H9 (cell line): ENCODE measurements around the gene GRK3. TPM values are rescaled to one million over a fixed set of nuclear protein-coding genes. Genes with fewer than 3 reads are reported as not detected.

Source experiments
- DNase-seq: peaks from one replicate; pipeline ENCODE4 v3.0.0-alpha.2; 2017
- H2AFZ ChIP-seq: one replicate; pipeline ENCODE4 v1.6.1; 2013; ENCODE audit warnings: mild to moderate bottlenecking, low read length, control low read depth, moderate library complexity
- H2AK5ac ChIP-seq: 2 replicates; pipeline ENCODE4 v1.6.1; 2013; ENCODE audit warnings: low read length, control low read depth, mixed read lengths; ENCODE audit not compliant: insufficient read length
- H2BK120ac ChIP-seq: one replicate; pipeline ENCODE4 v1.6.1; 2013; ENCODE audit warnings: low read depth, mild to moderate bottlenecking, low read length, control low read depth, inconsistent platforms; ENCODE audit not compliant: poor library complexity, severe bottlenecking
- H2BK12ac ChIP-seq: 2 replicates; pipeline ENCODE4 v1.6.1; 2013; ENCODE audit warnings: low read length, control low read depth, mixed read lengths, low read depth; ENCODE audit not compliant: insufficient read length
- H2BK15ac ChIP-seq: 2 replicates; pipeline ENCODE4 v1.6.1; 2013; ENCODE audit warnings: low read depth, low read length, control low read depth
- H2BK20ac ChIP-seq: one replicate; pipeline ENCODE4 v1.6.1; 2013; ENCODE audit warnings: low read depth, mild to moderate bottlenecking, low read length, control low read depth, inconsistent platforms; ENCODE audit not compliant: poor library complexity, severe bottlenecking
- H2BK5ac ChIP-seq: 2 replicates; pipeline ENCODE4 v1.6.1; 2013; ENCODE audit warnings: low read length, control low read depth, mixed read lengths; ENCODE audit not compliant: insufficient read length
- H3K14ac ChIP-seq: 2 replicates; pipeline ENCODE4 v1.6.1; 2013; ENCODE audit warnings: low read length, control low read depth; ENCODE audit not compliant: insufficient read depth
- H3K18ac ChIP-seq: 2 replicates; pipeline ENCODE4 v1.6.1; 2013; ENCODE audit warnings: low read depth, mild to moderate bottlenecking, mixed read lengths, low read length, control low read depth; ENCODE audit not compliant: insufficient read length
- H3K23ac ChIP-seq: 2 replicates; pipeline ENCODE4 v1.6.1; 2013; ENCODE audit warnings: low read length, control low read depth, mixed read lengths, low read depth; ENCODE audit not compliant: insufficient read length
- H3K23me2 ChIP-seq: 2 replicates; pipeline ENCODE4 v1.6.1; 2013; ENCODE audit warnings: low read depth, mild to moderate bottlenecking, mixed read lengths, low read length, control low read depth; ENCODE audit not compliant: insufficient read length, poor library complexity, severe bottlenecking
- H3K27ac ChIP-seq: 2 replicates; pipeline ENCODE4 v1.5.1; 2013; ENCODE audit warnings: low read length, control low read depth, mixed read lengths, low read depth; ENCODE audit not compliant: insufficient read length
- H3K27me3 ChIP-seq: 2 replicates; pipeline ENCODE4 v1.6.1; 2013; ENCODE audit warnings: low read length, control low read depth, inconsistent platforms; ENCODE audit not compliant: insufficient read depth
- H3K4ac ChIP-seq: 2 replicates; pipeline ENCODE4 v1.6.1; 2013; ENCODE audit warnings: low read depth, mild to moderate bottlenecking, control low read depth, inconsistent platforms, low read length, moderate library complexity
- H3K4me1 ChIP-seq: 2 replicates; pipeline ENCODE4 v1.6.1; 2013; ENCODE audit warnings: low read length, control low read depth, inconsistent platforms; ENCODE audit not compliant: insufficient read depth
- H3K4me2 ChIP-seq: 2 replicates; pipeline ENCODE4 v1.6.1; 2013; ENCODE audit warnings: low read length, control low read depth, mixed read lengths; ENCODE audit not compliant: insufficient read length, insufficient read depth
- H3K56ac ChIP-seq: 2 replicates; pipeline ENCODE4 v1.6.1; 2013; ENCODE audit warnings: low read depth, mild to moderate bottlenecking, mixed read lengths, low read length, control low read depth; ENCODE audit not compliant: insufficient read length
- H3K79me1 ChIP-seq: 2 replicates; pipeline ENCODE4 v1.6.1; 2013; ENCODE audit warnings: low read depth, mild to moderate bottlenecking, moderate library complexity, low read length, control low read depth, inconsistent platforms; ENCODE audit not compliant: insufficient read depth, poor library complexity, severe bottlenecking
- H3K79me2 ChIP-seq: 2 replicates; pipeline ENCODE4 v1.6.1; 2013; ENCODE audit warnings: low read length, control low read depth, inconsistent platforms; ENCODE audit not compliant: insufficient read depth
- H3K9ac ChIP-seq: 2 replicates; pipeline ENCODE4 v1.6.1; 2013; ENCODE audit warnings: low read length, control low read depth, mixed read lengths; ENCODE audit not compliant: insufficient read length; ENCODE audit errors: extremely low read depth
- H3K9me3 ChIP-seq: one replicate; pipeline ENCODE4 v1.6.1; 2013; ENCODE audit warnings: low read depth, low read length, inconsistent platforms; ENCODE audit not compliant: control insufficient read depth
- H3T11ph ChIP-seq: one replicate; pipeline ENCODE4 v1.6.1; 2013; ENCODE audit warnings: mild to moderate bottlenecking, low read length, control low read depth, inconsistent platforms
- H4K20me1 ChIP-seq: one replicate; pipeline ENCODE4 v1.6.1; 2013; ENCODE audit not compliant: control insufficient read depth, insufficient read length, insufficient read depth
- H4K5ac ChIP-seq: 2 replicates; pipeline ENCODE4 v1.6.1; 2013; ENCODE audit warnings: low read depth, mild to moderate bottlenecking, mixed read lengths, low read length, control low read depth; ENCODE audit not compliant: insufficient read length
- H4K8ac ChIP-seq: replicated peaks from 2 replicates; pipeline ENCODE4 v1.6.1; 2013; ENCODE audit warnings: low read length, control low read depth, mixed read lengths, low read depth; ENCODE audit not compliant: insufficient read length
- H4K91ac ChIP-seq: 2 replicates; pipeline ENCODE4 v1.6.1; 2013; ENCODE audit warnings: low read depth, mild to moderate bottlenecking, moderate library complexity, mixed read lengths, low read length, control low read depth; ENCODE audit not compliant: insufficient read length
- H3K27ac Mint-ChIP-seq, 3 experiments: 2 replicates in 2 of 3; 3 replicates in 1 of 3; pipeline ENCODE4 v1.8.0; 2020 to 2021; ENCODE audit warnings: mixed read lengths in 3 of 3, mild to moderate bottlenecking in 1 of 3, moderate library complexity in 1 of 3
- H3K27me3 Mint-ChIP-seq: 2 replicates; pipeline ENCODE4 v1.8.0; 2021; ENCODE audit warnings: low read depth, mild to moderate bottlenecking, moderate library complexity, mixed read lengths
- H3K36me3 Mint-ChIP-seq, 3 experiments: 2 replicates in 2 of 3; 3 replicates in 1 of 3; pipeline ENCODE4 v1.8.0; 2020 to 2021; ENCODE audit warnings: low read depth in 3 of 3, mixed read lengths in 3 of 3; ENCODE audit not compliant: insufficient read depth in 1 of 3
- H3K4me1 Mint-ChIP-seq, 2 experiments: 2 replicates each; pipeline ENCODE4 v1.8.0; 2020; ENCODE audit warnings: mixed read lengths in 2 of 2
- H3K4me3 Mint-ChIP-seq, 2 experiments: 2 replicates in 1 of 2; 3 replicates in 1 of 2; pipeline ENCODE4 v1.8.0; 2020 to 2021; ENCODE audit warnings: mild to moderate bottlenecking in 2 of 2, mixed read lengths in 2 of 2, moderate library complexity in 1 of 2
- H3K9me3 Mint-ChIP-seq, 2 experiments: 2 replicates in 1 of 2; 3 replicates in 1 of 2; pipeline ENCODE4 v1.8.0; 2020; ENCODE audit warnings: mild to moderate bottlenecking in 2 of 2, mixed read lengths in 2 of 2, moderate library complexity in 1 of 2
- CTCF ChIP-seq: fragments of 200-600 bp; sonication (generic); conservative IDR thresholded peaks from 3 replicates; pipeline ENCODE4 v1.8.0; 2021; ENCODE audit warnings: antibody characterized with exemption, mild to moderate bottlenecking
- WGBS: extraction: QIAGEN DNeasy Blood & Tissue Kit; methylation state at CpG from one replicate; pipeline ENCODE4 v1.1.7; 2013; ENCODE audit warnings: missing lambda C conversion rate, low lambda C conversion rate, mixed read lengths; ENCODE audit not compliant: insufficient read length; ENCODE audit errors: extremely low coverage; 5-methylcytosine and 5-hydroxymethylcytosine counted together
- total RNA-seq: library from RNA; stranded (reverse); gene quantifications from 2 replicates; pipeline ENCODE4 v1.2.1, GENCODE V29; 2021

Gene GRK3
- total RNA-seq, 1 experiment from 2014 or later, result 23.9 TPM

- Mint-ChIP-seq H3K9me3 (no peaks in the 10 kb centered on the region), H3K4me1 (peaks cover 0 to 7% of the 10 kb centered on the region in 2 experiments; a peak in 1 of 4 replicates), H3K27ac (peak overlapping the region in 1 of 3 experiments; percentile 66; a peak in 1 of 7 replicates), H3K27me3 (no peaks in the 10 kb centered on the region), H3K4me3 (no peak overlapping the region), H3K36me3 (peaks cover 0 to 12% (median 5%) of the 10 kb centered on the region in 3 experiments; a peak in 6 of 7 replicates)
- H3K56ac ChIP-seq, result no peak overlapping the region
- H3K4me1 ChIP-seq, result no peaks in the 10 kb centered on the region
- H3K4me2 ChIP-seq, result no peak overlapping the region
- H3K9ac ChIP-seq, result no peak overlapping the region
- no peak for DNase-seq
- no peak for TF ChIP-seq CTCF
- H2BK12ac ChIP-seq, result no peak overlapping the region
- no peak overlapping the region for H2BK5ac ChIP-seq
- H2BK20ac ChIP-seq, result no peak overlapping the region
- no peaks in the 10 kb centered on the region for H3K9me3 ChIP-seq
- no peak overlapping the region for H3K18ac ChIP-seq
- H2AFZ ChIP-seq, result no peak overlapping the region
- H3K23ac ChIP-seq, result no peak overlapping the region
- H3K23me2 ChIP-seq, result no peaks in the 10 kb centered on the region
- H3K79me1 ChIP-seq, result no peaks in the 10 kb centered on the region
- no peaks in the 10 kb centered on the region for H4K20me1 ChIP-seq
- no peak overlapping the region for H2BK120ac ChIP-seq
- no peak overlapping the region for H4K5ac ChIP-seq
- no peak overlapping the region for H3K14ac ChIP-seq
- no peak overlapping the region for H2AK5ac ChIP-seq
- no peaks in the 10 kb centered on the region for H3K27me3 ChIP-seq
- H3T11ph ChIP-seq, result no peak overlapping the region
- no peak overlapping the region for H2BK15ac ChIP-seq
- WGBS, result no CpG with 5 or more reads among the region's 13 CpGs
- no peak overlapping the region for H3K27ac ChIP-seq
- no peak overlapping the region for H4K8ac ChIP-seq
- H3K79me2 ChIP-seq, result no peaks in the 10 kb centered on the region
- H3K4ac ChIP-seq, result no peak overlapping the region
- H4K91ac ChIP-seq, result no peak overlapping the region
Observed at GRCh38 chr22:25701056-25701780, 136.7 kb downstream of the GRK3 start.
